Measurements from ENCODE around the gene BIN2.
A peak's percentile ranks its signal among the peaks of the same experiment; 100 is the strongest.

The BIN2 gene

DNA sequence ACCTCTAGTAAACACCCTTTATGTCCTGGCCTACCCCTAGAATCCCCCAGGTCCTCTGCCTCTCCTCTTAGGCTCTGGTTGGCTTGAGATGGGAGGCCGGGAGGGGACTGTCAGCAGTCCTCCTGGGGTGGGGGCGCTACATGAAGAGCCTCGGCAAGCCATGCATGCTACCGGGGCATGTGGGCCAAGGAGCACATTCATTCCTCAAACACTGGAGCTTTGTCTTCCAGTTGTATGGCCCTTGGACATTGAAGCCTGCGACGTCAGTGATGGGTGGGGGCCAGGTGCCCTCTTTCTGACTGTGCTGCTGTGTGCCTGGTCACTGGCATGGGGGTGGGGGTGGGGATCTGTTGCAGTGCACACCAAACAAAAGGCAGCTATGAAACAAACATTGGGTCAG, 38.3 kb upstream of the BIN2 start:
- no peaks in the 10 kb centered on the region for H3K36me3 ChIP-seq (ENCODE audit: control insufficient read depth, insufficient read depth, low read length, severe bottlenecking)
- H3K27me3 ChIP-seq (replicated peaks; ENCODE audit: control insufficient read depth, insufficient read depth, low read length), result peaks cover 6% of the 10 kb centered on the region
- H3K9me3 ChIP-seq (ENCODE audit: control insufficient read depth, low read length), result no peaks in the 10 kb centered on the region
- H3K4me1 ChIP-seq (ENCODE audit: control insufficient read depth, insufficient read depth, low read length), result no peaks in the 10 kb centered on the region
- no peak for DNase-seq (ENCODE audit: low read depth)
- H3K4me3 ChIP-seq (ENCODE audit: low read length), result no peak overlapping the region
- no peak overlapping the region for H3K9ac ChIP-seq (ENCODE audit: low read length)

GRCh38 chr12:51361161-51362016, 37.4 kb upstream of the BIN2 start:
- Histone ChIP-seq H3K4me1 (ENCODE audit: control insufficient read depth, insufficient read depth, low read length) (no peaks in the 10 kb centered on the region), H3K9me3 (ENCODE audit: control insufficient read depth, low read length) (no peaks in the 10 kb centered on the region), H3K4me3 (ENCODE audit: low read length) (no peak overlapping the region), H3K9ac (ENCODE audit: low read length) (no peak overlapping the region), H3K36me3 (ENCODE audit: control insufficient read depth, insufficient read depth, low read length, severe bottlenecking) (no peaks in the 10 kb centered on the region), H3K27me3 (replicated peaks; ENCODE audit: control insufficient read depth, insufficient read depth, low read length) (peaks cover 6% of the 10 kb centered on the region)
- DNase-seq (ENCODE audit: low read depth), result no peak

DNA sequence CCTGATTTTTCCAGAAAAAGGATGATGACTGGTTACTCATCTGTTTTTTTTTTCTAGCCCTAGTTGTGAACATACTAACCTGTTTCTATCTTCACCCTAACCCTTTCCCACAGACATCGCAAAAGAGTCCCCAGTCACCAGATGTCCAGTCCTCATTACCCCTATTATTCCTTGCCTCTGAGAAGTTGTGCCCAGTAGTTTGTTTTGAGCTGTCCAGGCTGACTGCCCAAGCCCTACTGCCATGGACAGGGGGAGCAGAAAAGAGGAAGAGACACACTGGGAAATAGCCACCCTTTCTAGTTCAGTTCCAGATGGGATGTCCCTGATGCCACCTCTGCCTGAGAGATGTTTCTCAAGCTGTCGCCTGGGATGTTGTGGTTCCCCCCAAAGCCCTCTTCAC, 36.3 kb upstream of the BIN2 start:
- no peaks in the 10 kb centered on the region for H3K9me3 ChIP-seq (ENCODE audit: control insufficient read depth, low read length)
- H3K9ac ChIP-seq (ENCODE audit: low read length), result no peak overlapping the region

GRCh38 chr12:51359851-51360250, 35.9 kb upstream of the BIN2 start:
- no peaks in the 10 kb centered on the region for H3K36me3 ChIP-seq (ENCODE audit: control insufficient read depth, insufficient read depth, low read length, severe bottlenecking)
- no peak overlapping the region for H3K9ac ChIP-seq (ENCODE audit: low read length)
- H3K4me1 ChIP-seq (ENCODE audit: control insufficient read depth, insufficient read depth, low read length), result no peaks in the 10 kb centered on the region
- H3K27me3 ChIP-seq (replicated peaks; ENCODE audit: control insufficient read depth, insufficient read depth, low read length), result peaks cover 6% of the 10 kb centered on the region
- no peak overlapping the region for H3K4me3 ChIP-seq (ENCODE audit: low read length)
- DNase-seq (ENCODE audit: low read depth), result no peak
- H3K9me3 ChIP-seq (ENCODE audit: control insufficient read depth, low read length), result no peaks in the 10 kb centered on the region

More for the DNA sequence above, 36.3 kb upstream of the BIN2 start:
- no peak for DNase-seq (ENCODE audit: low read depth)
- no peaks in the 10 kb centered on the region for H3K4me1 ChIP-seq (ENCODE audit: control insufficient read depth, insufficient read depth, low read length)
- no peak overlapping the region for H3K4me3 ChIP-seq (ENCODE audit: low read length)
- H3K36me3 ChIP-seq (ENCODE audit: control insufficient read depth, insufficient read depth, low read length, severe bottlenecking), result no peaks in the 10 kb centered on the region
- peaks cover 6% of the 10 kb centered on the region for H3K27me3 ChIP-seq (replicated peaks; ENCODE audit: control insufficient read depth, insufficient read depth, low read length)

GRCh38 chr12:51358496-51358895, 34.5 kb upstream of the BIN2 start:
- Histone ChIP-seq H3K4me3 (ENCODE audit: low read length) (no peak overlapping the region), H3K9me3 (ENCODE audit: control insufficient read depth, low read length) (no peaks in the 10 kb centered on the region), H3K4me1 (ENCODE audit: control insufficient read depth, insufficient read depth, low read length) (no peaks in the 10 kb centered on the region), H3K36me3 (ENCODE audit: control insufficient read depth, insufficient read depth, low read length, severe bottlenecking) (no peaks in the 10 kb centered on the region), H3K9ac (ENCODE audit: low read length) (no peak overlapping the region), H3K27me3 (replicated peaks; ENCODE audit: control insufficient read depth, insufficient read depth, low read length) (peaks cover 11% of the 10 kb centered on the region)
- DNase-seq (ENCODE audit: low read depth), result no peak

- Histone ChIP-seq H3K27me3 (replicated peaks; ENCODE audit: control insufficient read depth, insufficient read depth, low read length) (peaks cover 11% of the 10 kb centered on the region), H3K36me3 (ENCODE audit: control insufficient read depth, insufficient read depth, low read length, severe bottlenecking) (no peaks in the 10 kb centered on the region), H3K4me3 (ENCODE audit: low read length) (no peak overlapping the region), H3K4me1 (ENCODE audit: control insufficient read depth, insufficient read depth, low read length) (no peaks in the 10 kb centered on the region), H3K9ac (ENCODE audit: low read length) (no peak overlapping the region), H3K9me3 (ENCODE audit: control insufficient read depth, low read length) (no peaks in the 10 kb centered on the region)
- DNase-seq (ENCODE audit: low read depth), result no peak
Observed at GRCh38 chr12:51357374-51358047, 33.5 kb upstream of the BIN2 start.

GRCh38 chr12:51351913-51352532, 28.0 kb upstream of the BIN2 start:
- Histone ChIP-seq H3K4me3 (ENCODE audit: low read length) (no peak overlapping the region), H3K4me1 (ENCODE audit: control insufficient read depth, insufficient read depth, low read length) (no peaks in the 10 kb centered on the region), H3K36me3 (ENCODE audit: control insufficient read depth, insufficient read depth, low read length, severe bottlenecking) (no peaks in the 10 kb centered on the region), H3K9ac (ENCODE audit: low read length) (no peak overlapping the region), H3K9me3 (ENCODE audit: control insufficient read depth, low read length) (no peaks in the 10 kb centered on the region), H3K27me3 (replicated peaks; ENCODE audit: control insufficient read depth, insufficient read depth, low read length) (peaks cover 5% of the 10 kb centered on the region)
- DNase-seq (ENCODE audit: low read depth), result peak; percentile 72

DNA sequence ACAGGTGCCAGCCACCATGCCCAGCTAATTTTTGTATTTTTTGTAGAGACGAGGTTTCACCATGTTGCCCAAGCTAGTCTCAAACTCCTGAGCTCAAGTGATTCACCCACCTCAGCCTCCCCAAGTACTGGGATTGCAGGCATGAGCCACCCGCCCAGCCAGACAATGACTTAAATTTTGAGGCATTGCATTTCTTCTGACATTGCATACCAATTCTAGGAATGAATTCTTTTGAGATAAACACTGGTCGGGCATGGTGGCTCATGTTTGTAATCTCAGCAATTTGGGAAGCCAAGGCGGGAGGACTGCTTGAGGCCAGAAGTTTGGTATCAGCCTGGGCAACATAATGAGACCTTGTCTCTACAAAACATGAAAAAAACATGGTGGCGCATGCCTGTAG, 25.1 kb upstream of the BIN2 start:
- H3K9ac ChIP-seq (ENCODE audit: low read length), result no peak overlapping the region
- no peaks in the 10 kb centered on the region for H3K4me1 ChIP-seq (ENCODE audit: control insufficient read depth, insufficient read depth, low read length)

GRCh38 chr12:51348116-51348515, 24.1 kb upstream of the BIN2 start:
- H3K9ac ChIP-seq (ENCODE audit: low read length), result no peak overlapping the region
- no peaks in the 10 kb centered on the region for H3K9me3 ChIP-seq (ENCODE audit: control insufficient read depth, low read length)
- no peaks in the 10 kb centered on the region for H3K36me3 ChIP-seq (ENCODE audit: control insufficient read depth, insufficient read depth, low read length, severe bottlenecking)
- DNase-seq (ENCODE audit: low read depth), result no peak
- H3K4me1 ChIP-seq (ENCODE audit: control insufficient read depth, insufficient read depth, low read length), result no peaks in the 10 kb centered on the region
- H3K4me3 ChIP-seq (ENCODE audit: low read length), result no peak overlapping the region
- no peaks in the 10 kb centered on the region for H3K27me3 ChIP-seq (replicated peaks; ENCODE audit: control insufficient read depth, insufficient read depth, low read length)

More for the DNA sequence above, 25.1 kb upstream of the BIN2 start:
- H3K4me3 ChIP-seq (ENCODE audit: low read length), result no peak overlapping the region
- H3K9me3 ChIP-seq (ENCODE audit: control insufficient read depth, low read length), result no peaks in the 10 kb centered on the region
- no peaks in the 10 kb centered on the region for H3K36me3 ChIP-seq (ENCODE audit: control insufficient read depth, insufficient read depth, low read length, severe bottlenecking)
- peak; percentile 77 for DNase-seq (ENCODE audit: low read depth)
- no peaks in the 10 kb centered on the region for H3K27me3 ChIP-seq (replicated peaks; ENCODE audit: control insufficient read depth, insufficient read depth, low read length)

DNA sequence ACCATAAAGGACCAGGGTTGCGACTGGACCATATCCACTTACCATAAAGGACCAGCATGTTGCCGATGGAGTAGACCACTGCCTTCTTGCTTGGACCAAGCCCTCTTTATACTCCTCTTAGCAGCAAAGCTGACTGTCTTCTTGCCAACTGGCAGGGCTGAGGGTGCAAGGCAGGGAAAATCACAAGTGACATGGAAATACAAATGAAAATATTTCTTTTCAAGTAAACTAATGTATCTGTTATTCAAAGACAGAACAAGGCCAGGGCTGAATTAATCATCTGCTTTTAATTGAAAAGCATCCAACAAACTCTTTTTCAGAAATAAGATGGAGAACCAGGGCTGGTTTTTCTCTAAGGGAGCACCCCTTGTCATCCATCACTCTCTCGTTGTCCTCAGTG, 22.6 kb upstream of the BIN2 start, which contains the start of gene CELA1:
Gene CELA1, minus strand, starts transcription at position 99 of the 400 bp plus-strand sequence. Its CDS starts 41 bp downstream, at position 58.
- Histone ChIP-seq H3K4me3 (ENCODE audit: low read length) (no peak within 1 kb of the TSS), H3K4me1 (ENCODE audit: control insufficient read depth, insufficient read depth, low read length) (no peaks in the 10 kb centered on the region), H3K9me3 (ENCODE audit: control insufficient read depth, low read length) (no peaks in the 10 kb centered on the region), H3K36me3 (ENCODE audit: control insufficient read depth, insufficient read depth, low read length, severe bottlenecking) (no peaks in the 10 kb centered on the region), H3K27me3 (replicated peaks; ENCODE audit: control insufficient read depth, insufficient read depth, low read length) (no peaks in the 10 kb centered on the region), H3K9ac (ENCODE audit: low read length) (no peak within 1 kb of the TSS)
- DNase-seq (ENCODE audit: low read depth), result peak; percentile 16

GRCh38 chr12:51345681-51346080, 21.7 kb upstream of the BIN2 start:
- Histone ChIP-seq H3K4me3 (ENCODE audit: low read length) (no peak overlapping the region), H3K27me3 (replicated peaks; ENCODE audit: control insufficient read depth, insufficient read depth, low read length) (no peaks in the 10 kb centered on the region), H3K36me3 (ENCODE audit: control insufficient read depth, insufficient read depth, low read length, severe bottlenecking) (no peaks in the 10 kb centered on the region), H3K4me1 (ENCODE audit: control insufficient read depth, insufficient read depth, low read length) (peaks cover 3% of the 10 kb centered on the region), H3K9ac (ENCODE audit: low read length) (no peak overlapping the region), H3K9me3 (ENCODE audit: control insufficient read depth, low read length) (no peaks in the 10 kb centered on the region)
- DNase-seq (ENCODE audit: low read depth), result no peak

Data from adipocyte (in vitro differentiated cells).